DMS79 (cell line): ENCODE measurements around the gene LARGE2.
A peak's percentile ranks its signal among the peaks of the same experiment; 100 is the strongest.

Source experiments
- DNase-seq: peaks from one replicate; lab custom pipeline; 2025; lab: John Stamatoyannopoulos, UW

LARGE2 gene

DNA sequence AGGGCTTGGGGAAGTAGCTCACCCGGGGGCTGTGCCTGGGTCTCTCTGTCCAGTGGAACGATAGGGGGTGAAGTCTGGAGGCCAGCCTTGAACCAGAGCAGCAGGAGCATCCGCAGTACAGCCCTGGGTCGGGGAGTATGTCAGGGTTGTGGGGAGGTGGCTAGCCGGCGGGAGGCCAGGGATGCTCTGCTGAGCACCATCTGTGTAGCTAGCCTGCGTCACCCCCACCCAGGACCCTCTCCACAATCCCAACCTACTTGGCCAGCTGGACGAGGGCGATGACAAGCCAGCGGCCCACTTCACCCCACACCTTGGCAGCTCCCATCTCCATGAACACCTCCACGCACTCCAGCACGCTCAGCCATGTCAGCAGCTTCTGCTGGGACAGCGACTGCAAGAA lies 7.0 kb upstream of the LARGE2 start:
- no peak for DNase-seq

GRCh38 chr11:45917286-45917622 lies 5.2 kb upstream of the LARGE2 start:
- no peak for DNase-seq

DNA sequence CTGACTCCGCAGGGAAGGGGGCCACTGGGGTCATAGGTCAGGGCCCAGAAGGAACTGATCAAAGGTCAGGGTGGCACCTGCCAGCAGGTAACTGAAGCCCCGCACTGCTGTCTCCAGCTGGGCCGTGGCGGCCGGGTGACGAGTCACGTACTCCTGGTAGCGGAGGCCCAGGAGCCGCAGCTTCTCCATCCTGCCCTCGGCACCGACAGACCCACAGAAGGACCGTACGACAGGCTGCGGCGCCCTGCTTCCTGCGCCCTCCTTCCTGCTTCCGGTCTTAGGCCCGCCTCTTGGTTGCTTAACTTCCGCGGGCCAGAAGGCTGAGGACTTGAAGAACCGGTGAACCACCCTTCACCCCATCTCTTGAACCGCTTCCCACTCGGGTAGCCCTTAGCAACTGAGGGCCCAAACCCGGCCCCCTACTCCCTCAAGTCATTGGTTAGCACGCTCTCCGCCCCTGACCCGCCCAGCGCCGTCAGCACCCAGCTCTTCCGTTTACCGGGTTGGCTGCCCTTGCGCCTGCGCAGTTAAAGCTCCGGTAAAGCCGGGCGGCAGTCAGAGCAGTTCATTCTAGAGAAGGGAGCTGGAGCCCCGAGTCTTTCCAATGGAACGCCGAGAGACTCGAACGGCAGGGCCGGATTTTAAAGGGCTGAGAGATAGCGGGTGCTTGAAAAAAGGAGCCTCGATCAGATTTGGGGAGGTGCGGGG lies 4.7 kb upstream of the LARGE2 start, which contains the start of gene PEX16:
Gene PEX16, minus strand, starts transcription at position 255 of the 708 bp plus-strand sequence. Its CDS starts 66 bp downstream, at position 189.
- DNase-seq, result peak; percentile 99

DNA sequence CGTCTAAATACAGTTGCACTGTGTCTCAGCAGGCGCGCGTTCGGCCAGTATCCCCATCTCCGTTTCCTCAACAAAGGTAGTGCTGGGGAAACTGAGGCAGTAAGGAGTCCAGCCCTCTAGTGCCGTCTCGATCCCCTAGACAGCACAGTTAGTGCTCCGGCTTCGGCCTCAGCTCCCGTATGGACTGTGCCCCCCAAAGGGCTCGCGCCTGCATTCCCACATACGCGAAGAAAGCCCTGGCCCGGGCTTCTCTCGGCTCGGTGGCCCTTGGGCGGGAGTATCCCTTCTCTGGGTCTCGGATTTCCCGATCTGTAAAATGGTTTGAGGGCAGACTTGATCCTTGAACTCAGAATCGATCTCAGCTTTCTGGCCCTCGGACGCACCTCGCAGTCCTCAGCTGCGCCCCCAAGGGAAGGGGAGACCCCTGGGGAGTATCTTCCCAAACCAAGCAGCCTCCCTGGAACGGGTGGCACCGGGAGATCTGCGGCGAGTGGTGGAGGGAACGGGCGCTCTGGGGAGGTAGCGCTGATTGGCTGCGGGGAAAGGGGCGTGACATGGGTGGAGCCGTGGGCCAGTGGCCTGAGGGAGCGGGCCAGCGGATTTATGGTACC lies 4.0 kb upstream of the LARGE2 start:
- DNase-seq, result peak; percentile 48

DNA sequence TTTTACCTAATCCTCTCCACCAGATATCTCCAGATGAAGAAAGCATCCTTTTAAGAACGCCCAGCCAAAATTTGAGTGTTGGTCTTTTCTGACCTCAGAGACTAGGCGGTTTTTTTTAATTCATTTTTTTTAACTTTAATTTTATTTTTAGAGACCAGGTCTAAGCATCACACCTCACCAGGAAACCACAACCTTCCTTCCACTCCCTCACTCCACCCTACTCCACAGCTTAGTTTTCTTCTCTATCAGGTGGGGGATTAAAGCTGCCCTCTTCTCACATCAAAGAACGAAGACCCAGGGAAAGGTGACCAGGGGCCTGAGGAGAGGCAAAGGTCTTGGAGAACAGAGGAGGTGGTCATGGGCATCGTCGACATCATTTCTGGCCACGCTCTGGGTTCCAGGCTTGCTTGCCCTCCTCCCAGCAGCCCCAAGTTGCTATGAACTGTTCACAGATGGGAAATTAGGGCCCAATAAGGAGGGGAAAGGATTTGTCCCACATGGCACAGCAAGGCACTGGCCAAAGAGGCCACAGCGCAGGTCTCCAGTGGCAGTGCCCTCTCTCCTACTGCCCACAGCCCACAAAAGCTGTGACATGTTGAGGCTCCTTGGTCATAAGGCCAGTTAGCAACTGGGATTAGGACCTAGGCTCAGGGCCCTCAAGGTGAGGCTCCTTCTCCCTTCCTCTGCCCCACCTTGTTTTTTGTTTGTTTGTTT lies 3.3 kb upstream of the LARGE2 start:
- no peak for DNase-seq

GRCh38 chr11:45919806-45920530 lies 2.5 kb upstream of the LARGE2 start:
- no peak for DNase-seq

- no peak for DNase-seq
Observed at GRCh38 chr11:45920531-45921477, 1.7 kb upstream of the LARGE2 start.

GRCh38 chr11:45921561-45922424 lies 663 bp upstream of the LARGE2 start:
- DNase-seq, result peak; percentile 68

GRCh38 chr11:45924036-45924915 lies 1.8 kb downstream of the LARGE2 start:
- DNase-seq, result no peak

DNA sequence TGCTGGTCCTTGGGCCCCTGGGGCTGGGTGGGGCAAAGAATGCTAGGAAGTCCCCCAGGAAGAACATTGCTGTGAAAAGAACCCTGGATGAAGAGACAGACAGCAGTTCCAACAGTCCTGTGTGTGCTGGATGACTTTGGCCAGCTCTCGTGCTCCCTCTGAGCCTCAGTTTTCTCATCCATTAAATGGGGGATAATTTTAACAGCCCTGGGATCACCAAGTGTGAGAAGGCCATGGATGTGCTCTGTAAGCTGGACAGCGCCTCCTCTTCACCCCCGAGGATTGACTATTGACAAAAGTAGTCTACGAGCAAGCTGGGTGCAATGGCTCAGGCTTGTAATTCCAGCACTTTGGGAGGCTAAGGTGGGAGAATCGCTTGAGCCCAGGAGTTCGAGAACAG lies 2.5 kb downstream of the LARGE2 start:
- no peak for DNase-seq

DNA sequence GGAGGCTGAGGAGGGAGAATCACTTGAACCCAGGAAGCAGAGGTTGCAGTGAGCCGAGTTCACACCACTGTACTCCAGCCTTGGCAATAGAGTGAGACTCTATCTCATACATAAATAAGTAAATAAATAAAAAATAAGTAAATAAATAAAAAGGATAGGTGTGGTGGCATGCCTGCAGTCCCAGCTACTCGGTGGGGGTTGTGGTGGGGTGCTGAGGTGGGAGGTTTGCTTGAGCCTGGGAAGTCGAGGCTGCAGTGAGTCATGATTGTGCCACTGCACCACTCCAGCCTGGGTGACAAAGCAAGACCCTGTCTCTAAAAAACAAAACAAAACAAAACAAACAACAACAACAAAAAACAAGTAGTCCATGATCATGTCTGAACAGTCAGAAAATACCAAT lies 3.1 kb downstream of the LARGE2 start:
- no peak for DNase-seq

DNA sequence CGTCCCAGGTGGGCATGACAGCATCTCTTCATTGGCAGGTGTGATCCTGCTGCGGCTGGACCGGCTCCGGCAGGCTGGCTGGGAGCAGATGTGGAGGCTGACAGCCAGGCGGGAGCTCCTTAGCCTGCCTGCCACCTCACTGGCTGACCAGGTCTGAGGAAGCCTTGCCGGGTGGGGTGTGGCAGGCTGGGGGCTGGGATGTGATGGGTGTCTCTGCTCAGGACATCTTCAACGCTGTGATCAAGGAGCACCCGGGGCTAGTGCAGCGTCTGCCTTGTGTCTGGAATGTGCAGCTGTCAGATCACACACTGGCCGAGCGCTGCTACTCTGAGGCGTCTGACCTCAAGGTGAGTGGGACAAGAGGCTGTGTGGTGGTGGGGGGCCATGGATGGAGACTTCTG lies 3.5 kb downstream of the LARGE2 start:
- DNase-seq, result no peak

- DNase-seq, result no peak
Observed at GRCh38 chr11:45926536-45927331, 4.3 kb downstream of the LARGE2 start.

DNA sequence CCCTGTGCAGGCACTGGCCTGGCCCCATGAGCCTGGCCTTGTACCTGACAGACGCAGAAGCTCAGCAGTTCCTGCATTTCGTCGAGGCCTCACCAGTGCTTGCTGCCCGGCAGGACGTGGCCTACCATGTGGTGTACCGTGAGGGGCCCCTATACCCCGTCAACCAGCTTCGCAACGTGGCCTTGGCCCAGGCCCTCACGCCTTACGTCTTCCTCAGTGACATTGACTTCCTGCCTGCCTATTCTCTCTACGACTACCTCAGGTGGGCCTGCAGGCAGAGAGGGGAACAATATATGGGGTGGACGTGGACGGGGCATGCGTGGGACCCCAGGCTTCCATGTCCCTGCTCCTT lies 4.9 kb downstream of the LARGE2 start:
- DNase-seq, result no peak

DNA sequence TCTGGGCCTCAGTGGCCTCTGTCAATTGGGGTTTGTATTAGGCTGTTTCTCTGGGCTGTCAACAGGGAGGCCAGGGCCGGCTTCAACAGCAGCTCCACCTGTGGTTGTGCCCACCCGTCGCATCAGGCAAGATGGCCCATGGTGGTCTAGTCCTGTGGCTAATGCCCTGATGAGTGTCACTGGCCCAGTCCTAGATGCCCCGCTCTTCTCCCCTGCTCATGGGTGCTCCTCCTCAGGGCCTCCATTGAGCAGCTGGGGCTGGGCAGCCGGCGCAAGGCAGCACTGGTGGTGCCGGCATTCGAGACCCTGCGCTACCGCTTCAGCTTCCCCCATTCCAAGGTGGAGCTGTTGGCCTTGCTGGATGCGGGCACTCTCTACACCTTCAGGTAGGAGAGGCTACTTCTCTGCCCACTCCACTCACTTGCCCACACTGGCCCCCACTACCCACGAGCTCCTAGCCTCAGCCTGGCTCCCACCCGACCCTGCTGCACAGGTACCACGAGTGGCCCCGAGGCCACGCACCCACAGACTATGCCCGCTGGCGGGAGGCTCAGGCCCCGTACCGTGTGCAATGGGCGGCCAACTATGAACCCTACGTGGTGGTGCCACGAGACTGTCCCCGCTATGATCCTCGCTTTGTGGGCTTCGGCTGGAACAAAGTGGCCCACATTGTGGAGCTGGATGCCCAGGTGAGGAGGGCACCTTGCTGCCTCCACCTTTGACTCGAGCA lies 5.4 kb downstream of the LARGE2 start:
- DNase-seq, result no peak

DNA sequence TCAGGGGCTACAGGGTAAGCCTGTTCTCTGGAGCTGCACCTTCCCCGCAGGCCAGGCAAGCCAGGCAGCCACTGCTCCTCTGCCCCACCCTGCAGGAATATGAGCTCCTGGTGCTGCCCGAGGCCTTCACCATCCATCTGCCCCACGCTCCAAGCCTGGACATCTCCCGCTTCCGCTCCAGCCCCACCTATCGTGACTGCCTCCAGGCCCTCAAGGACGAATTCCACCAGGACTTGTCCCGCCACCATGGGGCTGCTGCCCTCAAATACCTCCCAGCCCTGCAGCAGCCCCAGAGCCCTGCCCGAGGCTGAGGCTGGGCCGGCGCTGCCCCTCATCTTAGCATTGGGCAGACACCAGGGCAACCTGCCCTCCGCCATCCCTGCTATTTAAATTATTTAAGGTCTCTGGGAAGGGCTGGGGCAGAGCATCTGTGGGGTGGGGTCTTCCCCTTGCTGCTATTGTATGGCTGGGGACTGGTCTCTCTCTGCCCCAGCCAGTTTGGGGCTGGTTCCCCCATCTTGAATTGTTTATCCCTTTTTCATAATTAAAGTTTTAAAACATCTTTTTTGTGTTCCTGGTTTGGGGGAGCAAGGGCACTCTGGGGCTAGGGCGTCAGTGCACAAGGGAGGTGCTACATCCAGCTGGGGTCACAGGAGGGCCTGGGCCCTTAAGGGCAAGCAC lies 6.2 kb downstream of the LARGE2 start:
- DNase-seq, result no peak

DNA sequence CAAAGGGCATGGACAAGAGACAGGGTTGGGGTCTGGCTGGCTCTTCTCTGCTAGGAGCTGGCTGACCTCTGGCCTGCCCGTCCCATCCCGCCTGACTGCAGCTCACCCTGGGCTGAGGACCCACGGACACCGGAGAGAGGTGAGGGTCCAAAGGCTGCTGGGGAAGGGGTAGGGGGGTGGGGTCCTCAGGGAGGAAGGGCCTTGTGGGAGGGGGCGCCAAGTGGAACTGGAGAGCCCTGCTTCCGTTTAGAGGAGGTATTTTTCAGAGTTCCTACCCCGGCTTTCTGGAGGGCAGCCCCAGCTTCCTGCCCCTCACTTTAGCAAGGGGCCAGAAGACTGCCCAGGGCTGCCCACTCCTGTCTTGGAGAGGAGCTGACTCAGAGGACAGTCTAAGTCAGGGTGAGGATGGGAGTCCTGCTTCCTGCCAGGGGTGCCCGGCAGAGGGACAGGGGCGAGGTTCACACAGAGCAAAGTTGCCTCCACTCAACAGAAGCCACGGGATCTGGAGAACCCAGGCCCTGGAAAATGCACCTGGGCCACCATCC lies 7.1 kb downstream of the LARGE2 start:
- DNase-seq, result no peak
